ENCODE measurements around the gene NTNG1. TPM values are rescaled to one million over a fixed set of nuclear protein-coding genes. Genes with fewer than 3 reads are reported as not detected.

NTNG1 gene
- total and polyA plus RNA-seq, 2 of the 13 experiments (the other 11 are each of a cell fraction or from before 2014, with no cell fraction given), result not detected

DNA sequence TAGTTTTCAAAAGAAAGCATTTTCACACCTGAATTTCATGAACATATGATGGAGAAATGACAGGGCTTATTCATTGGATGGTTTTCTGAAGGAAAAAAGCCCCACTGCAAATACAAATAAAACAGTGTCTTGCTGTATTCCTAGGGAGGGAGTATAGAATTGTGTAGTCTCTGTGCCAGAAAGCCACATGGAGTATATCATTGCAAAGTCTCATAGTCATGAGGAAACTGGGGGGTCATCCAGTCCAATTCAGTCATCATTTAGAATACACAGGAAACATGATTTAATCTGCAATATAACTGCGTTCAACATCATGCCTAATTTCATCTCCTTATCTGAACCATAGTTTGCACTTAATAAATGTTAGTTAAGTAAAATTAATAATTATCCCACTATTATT is 222.3 kb downstream of the NTNG1 start:
- Histone ChIP-seq H3K36me3 (replicated peaks in 1 of 2; ENCODE audit: control insufficient read depth in 1 of 2, insufficient read depth in 2 of 2, low read length in 2 of 2) (no peaks in the 10 kb centered on the region), H3K4me1 (ENCODE audit: insufficient read depth, low read length) (no peaks in the 10 kb centered on the region), H2AFZ (ENCODE audit: low read length) (no peak overlapping the region), H3K4me3 (replicated peaks in 1 of 3; ENCODE audit: insufficient read depth in 1 of 3, low read depth in 2 of 3, low read length in 3 of 3) (no peak overlapping the region), H3K27me3 (ENCODE audit: control insufficient read depth in 1 of 2, insufficient read depth in 2 of 2, low read length in 2 of 2) (no peaks in the 10 kb centered on the region), H3K4me2 (ENCODE audit: low read depth, low read length) (no peak overlapping the region), H4K20me1 (ENCODE audit: insufficient read depth, low read length) (no peaks in the 10 kb centered on the region), H3K27ac (ENCODE audit: extremely low read length, insufficient read depth, low read length) (no peak overlapping the region), H3K9me3 (ENCODE audit: low read length) (no peaks in the 10 kb centered on the region), H3K9ac (ENCODE audit: insufficient read depth, low read depth, low read length) (no peak overlapping the region), H3K79me2 (ENCODE audit: insufficient read depth, low read length) (no peaks in the 10 kb centered on the region)
- ChIA-PET CTCF (ENCODE audit: low intra/inter-chr PET ratio, low total read pairs) (no interaction called here), POLR2A (no interaction called here)
- no peak for ATAC-seq
- no peak for TF ChIP-seq RNF2 (conservative IDR thresholded peaks at IDR 0.05; ENCODE audit: low read depth)
- TF ChIP-seq ZNF839 (CRISPR knock-in tag; IDR thresholded peaks at IDR 0.05; ENCODE audit: borderline replicate concordance), result no peak
- TF ChIP-seq ZBTB34 (CRISPR knock-in tag; IDR thresholded peaks at IDR 0.05), result no peak
- TF ChIP-seq PTBP1 (IDR thresholded peaks at IDR 0.05; ENCODE audit: low read depth, low read length, poor library complexity, severe bottlenecking), result no peak
- TF ChIP-seq TAF15 (IDR thresholded peaks at IDR 0.05; ENCODE audit: low read depth, low read length, poor library complexity, severe bottlenecking), result no peak
- no peak for TF ChIP-seq STAG1 (CRISPR knock-in tag; IDR thresholded peaks at IDR 0.05)
- no peak for TF ChIP-seq ZNF205 (CRISPR knock-in tag; IDR thresholded peaks at IDR 0.05)
- TF ChIP-seq SMAD1 (CRISPR knock-in tag; IDR thresholded peaks at IDR 0.05; ENCODE audit: borderline replicate concordance, low read depth), result no peak
- TF ChIP-seq ZNF484 (CRISPR knock-in tag; IDR thresholded peaks at IDR 0.05; ENCODE audit: borderline replicate concordance, low read depth), result no peak
- no peak for TF ChIP-seq BRD4 (CRISPR knock-in tag; IDR thresholded peaks at IDR 0.05)
- TF ChIP-seq KLF11 (CRISPR knock-in tag; IDR thresholded peaks at IDR 0.05), result no peak
- TF ChIP-seq ZNF652 (CRISPR knock-in tag; IDR thresholded peaks at IDR 0.05; ENCODE audit: borderline replicate concordance, low read depth), result no peak
- TF ChIP-seq ZNF546 (CRISPR knock-in tag; conservative IDR thresholded peaks at IDR 0.05), result no peak
- TF ChIP-seq ZNF143 (CRISPR knock-in tag; IDR thresholded peaks at IDR 0.05), result no peak
- TF ChIP-seq MAFK (conservative IDR thresholded peaks at IDR 0.05 in 1 of 2, IDR thresholded peaks at IDR 0.05 in 1 of 2; ENCODE audit: low read length in 2 of 2), result no peak
- no peak for TF ChIP-seq ATF5 (CRISPR knock-in tag; IDR thresholded peaks at IDR 0.05; ENCODE audit: low read depth)
- no peak for TF ChIP-seq ZNF367 (CRISPR knock-in tag; IDR thresholded peaks at IDR 0.05; ENCODE audit: borderline replicate concordance)
- no peak for TF ChIP-seq ZNF275 (CRISPR knock-in tag; IDR thresholded peaks at IDR 0.05; ENCODE audit: borderline replicate concordance)
- WGBS (ENCODE audit: low lambda C conversion rate), result 0% methylated on average over 1 of the region's 1 CpG
- no TSS peak for BruUV-seq (replicated peaks)
- intact Hi-C loops (cut with micrococcal nuclease; ENCODE audit: unreplicated experiment), result no loop called here
- DNase-seq (ENCODE audit: low spot score), result no peak
- in situ Hi-C loops (cut with HindIII; ENCODE audit: extremely low pct_ligation_motif_present, low pct_unique_long_range_greater_than_20kb), result no loop called here
- FAIRE-seq, result no peak
